Loucy (cell line): ENCODE measurements around the gene MAML3.

ENCODE experiments used
- H2AFZ ChIP-seq: fragments of 200-600 bp; sonication (generic); 2 replicates; pipeline ENCODE4 v1.6.0; 2016; ENCODE audit warnings: antibody characterized with exemption, mild to moderate bottlenecking, low read length, moderate library complexity
- H3F3A ChIP-seq: fragments of 200-600 bp; 2 replicates; pipeline ENCODE4 v1.6.0; 2016; ENCODE audit warnings: antibody characterized with exemption, low read depth, mild to moderate bottlenecking
- H3K27me3 ChIP-seq: fragments of 200-600 bp; sonication (generic); 2 replicates; pipeline ENCODE4 v1.6.1; 2014; ENCODE audit warnings: low read length, mild to moderate bottlenecking; ENCODE audit not compliant: insufficient read depth, poor library complexity, severe bottlenecking
- H3K36me3 ChIP-seq: fragments of 200-600 bp; sonication (generic); 2 replicates; pipeline ENCODE4 v1.6.1; 2016; ENCODE audit warnings: low read length; ENCODE audit not compliant: insufficient read depth
- H3K4me1 ChIP-seq: fragments of 200-600 bp; sonication (generic); 2 replicates; pipeline ENCODE4 v1.5.1; 2014; ENCODE audit warnings: low read length, mild to moderate bottlenecking; ENCODE audit not compliant: insufficient read depth, poor library complexity, severe bottlenecking
- H3K4me2 ChIP-seq: fragments of 200-600 bp; sonication (generic); 2 replicates; pipeline ENCODE4 v1.6.0; 2014; ENCODE audit warnings: antibody characterized with exemption, low read length, low read depth, mild to moderate bottlenecking; ENCODE audit not compliant: poor library complexity, severe bottlenecking
- H3K4me3 ChIP-seq: fragments of 200-600 bp; sonication (generic); 2 replicates; pipeline ENCODE4 v1.5.1; 2014; ENCODE audit warnings: low read length, mild to moderate bottlenecking, mixed read lengths; ENCODE audit not compliant: poor library complexity, severe bottlenecking
- H3K79me2 ChIP-seq: fragments of 200-600 bp; sonication (generic); 2 replicates; pipeline ENCODE4 v1.6.1; 2014; ENCODE audit warnings: low read length; ENCODE audit not compliant: insufficient read depth
- H3K9ac ChIP-seq: fragments of 200-600 bp; sonication (generic); 2 replicates; pipeline ENCODE4 v1.6.0; 2014; ENCODE audit warnings: mild to moderate bottlenecking, low read depth, low read length, moderate library complexity; ENCODE audit not compliant: poor library complexity, severe bottlenecking
- H3K9me2 ChIP-seq: fragments of 200-600 bp; sonication (generic); replicated peaks from 2 replicates; pipeline ENCODE4 v1.6.1; 2016; ENCODE audit warnings: low read depth, low read length, mixed read lengths
- H3K9me3 ChIP-seq: fragments of 200-600 bp; sonication (generic); 2 replicates; pipeline ENCODE4 v1.6.1; 2014; ENCODE audit warnings: mild to moderate bottlenecking, antibody characterized with exemption, low read length, low read depth; ENCODE audit not compliant: insufficient read depth
- H4K20me1 ChIP-seq: fragments of 200-600 bp; sonication (generic); 2 replicates; pipeline ENCODE4 v1.6.0; 2014; ENCODE audit warnings: antibody characterized with exemption, low read length, mild to moderate bottlenecking; ENCODE audit not compliant: insufficient read depth, poor library complexity, severe bottlenecking
- EZH2phosphoT487 ChIP-seq: fragments of 200-600 bp; IDR thresholded peaks from 2 replicates; pipeline ENCODE4 v1.6.1; 2018; ENCODE audit warnings: antibody characterized with exemption, mild to moderate bottlenecking, moderate library complexity, borderline replicate concordance
- TF ChIP-seq, protein P1 (sequence below): fragments of 200-600 bp; sonication (generic); conservative IDR thresholded peaks from 2 replicates; pipeline ENCODE4 v1.5.1; 2014; ENCODE audit warnings: mild to moderate bottlenecking, antibody characterized with exemption, low read length

Gene MAML3

GRCh38 chr4:139692309-139693012 lies 461.5 kb downstream of the MAML3 start:
- H2AFZ ChIP-seq = no peak overlapping the region
- H3K36me3 ChIP-seq = peaks cover 52% of the 10 kb centered on the region
- no peaks in the 10 kb centered on the region for H3F3A ChIP-seq
- H3K79me2 ChIP-seq = peaks cover 31% of the 10 kb centered on the region; the same call in 1 of the 2 replicates
- H4K20me1 ChIP-seq = peaks cover 11% of the 10 kb centered on the region
- no peaks in the 10 kb centered on the region for H3K9me2 ChIP-seq
- H3K4me3 ChIP-seq = no peak overlapping the region
- TF ChIP-seq, protein P1, sequence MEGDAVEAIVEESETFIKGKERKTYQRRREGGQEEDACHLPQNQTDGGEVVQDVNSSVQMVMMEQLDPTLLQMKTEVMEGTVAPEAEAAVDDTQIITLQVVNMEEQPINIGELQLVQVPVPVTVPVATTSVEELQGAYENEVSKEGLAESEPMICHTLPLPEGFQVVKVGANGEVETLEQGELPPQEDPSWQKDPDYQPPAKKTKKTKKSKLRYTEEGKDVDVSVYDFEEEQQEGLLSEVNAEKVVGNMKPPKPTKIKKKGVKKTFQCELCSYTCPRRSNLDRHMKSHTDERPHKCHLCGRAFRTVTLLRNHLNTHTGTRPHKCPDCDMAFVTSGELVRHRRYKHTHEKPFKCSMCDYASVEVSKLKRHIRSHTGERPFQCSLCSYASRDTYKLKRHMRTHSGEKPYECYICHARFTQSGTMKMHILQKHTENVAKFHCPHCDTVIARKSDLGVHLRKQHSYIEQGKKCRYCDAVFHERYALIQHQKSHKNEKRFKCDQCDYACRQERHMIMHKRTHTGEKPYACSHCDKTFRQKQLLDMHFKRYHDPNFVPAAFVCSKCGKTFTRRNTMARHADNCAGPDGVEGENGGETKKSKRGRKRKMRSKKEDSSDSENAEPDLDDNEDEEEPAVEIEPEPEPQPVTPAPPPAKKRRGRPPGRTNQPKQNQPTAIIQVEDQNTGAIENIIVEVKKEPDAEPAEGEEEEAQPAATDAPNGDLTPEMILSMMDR = peak; percentile 36
- TF ChIP-seq EZH2phosphoT487 = no peak
- H3K4me1 ChIP-seq = no peaks in the 10 kb centered on the region
- no peak overlapping the region for H3K4me2 ChIP-seq
- H3K9ac ChIP-seq = no peak overlapping the region
- H3K27me3 ChIP-seq = no peaks in the 10 kb centered on the region
- H3K9me3 ChIP-seq = no peaks in the 10 kb centered on the region

GRCh38 chr4:139690419-139690818 lies 463.6 kb downstream of the MAML3 start:
- Histone ChIP-seq H3K79me2 (peaks cover 48% of the 10 kb centered on the region; the same call in 1 of the 2 replicates), H3K36me3 (peaks cover 53% of the 10 kb centered on the region; the same call in 1 of the 2 replicates), H4K20me1 (peaks cover 11% of the 10 kb centered on the region), H3K27me3 (no peaks in the 10 kb centered on the region), H3K4me2 (no peak overlapping the region), H3K4me3 (no peak overlapping the region), H3K4me1 (peaks cover under 1% of the 10 kb centered on the region), H3K9me3 (no peaks in the 10 kb centered on the region), H3K9ac (peak overlapping the region; percentile 16), H3K9me2 (no peaks in the 10 kb centered on the region), H3F3A (peaks cover under 1% of the 10 kb centered on the region; the same call in 1 of the 2 replicates), H2AFZ (no peak overlapping the region)
- no peak for TF ChIP-seq EZH2phosphoT487
- TF ChIP-seq, protein P1 = no peak

GRCh38 chr4:139689093-139689722 lies 464.8 kb downstream of the MAML3 start:
- Histone ChIP-seq H3K27me3 (no peaks in the 10 kb centered on the region), H3K36me3 (peaks cover 59% of the 10 kb centered on the region), H3K9ac (no peak overlapping the region), H3K9me2 (no peaks in the 10 kb centered on the region), H3K4me1 (peaks cover 10% of the 10 kb centered on the region), H2AFZ (no peak overlapping the region), H3K79me2 (peaks cover 54% of the 10 kb centered on the region; the same call in 1 of the 2 replicates), H4K20me1 (peaks cover 11% of the 10 kb centered on the region), H3K9me3 (no peaks in the 10 kb centered on the region), H3F3A (peaks cover 6% of the 10 kb centered on the region), H3K4me2 (no peak overlapping the region), H3K4me3 (no peak overlapping the region)
- TF ChIP-seq, protein P1 = no peak
- no peak for TF ChIP-seq EZH2phosphoT487
